NCI-H526 treated with DMSO at 0.1 percent for 48 hours (cell line): ENCODE data around the gene TRPC5OS.

Experiments
- DNase-seq: peaks from one replicate; lab custom pipeline; 2025; lab: John Stamatoyannopoulos, UW

Gene TRPC5OS

DNA sequence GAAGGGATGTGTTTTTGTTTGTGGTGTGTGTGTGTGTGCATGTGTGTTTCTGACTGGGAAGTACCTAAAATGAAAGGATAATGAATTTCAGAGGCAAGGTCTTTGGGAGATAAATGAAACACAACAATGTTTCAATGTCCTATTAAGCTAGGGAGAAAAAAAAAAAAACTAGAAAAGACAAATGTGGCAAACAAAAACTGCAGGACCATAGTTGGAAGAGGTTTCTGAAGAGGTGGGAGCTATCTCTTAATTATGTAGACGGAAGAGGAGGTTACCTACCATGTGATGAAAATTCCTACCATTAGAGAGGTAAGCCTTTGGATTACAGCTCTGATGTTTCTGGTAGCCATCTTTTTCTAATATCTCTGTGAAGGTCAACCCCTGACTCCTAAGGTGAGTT is at the start of gene TRPC5OS:
Gene TRPC5OS, plus strand, starts transcription at position 301 of the 400 bp plus-strand sequence. CDS start 25,669 bp downstream, outside the sequence.
- DNase-seq = no peak

DNA sequence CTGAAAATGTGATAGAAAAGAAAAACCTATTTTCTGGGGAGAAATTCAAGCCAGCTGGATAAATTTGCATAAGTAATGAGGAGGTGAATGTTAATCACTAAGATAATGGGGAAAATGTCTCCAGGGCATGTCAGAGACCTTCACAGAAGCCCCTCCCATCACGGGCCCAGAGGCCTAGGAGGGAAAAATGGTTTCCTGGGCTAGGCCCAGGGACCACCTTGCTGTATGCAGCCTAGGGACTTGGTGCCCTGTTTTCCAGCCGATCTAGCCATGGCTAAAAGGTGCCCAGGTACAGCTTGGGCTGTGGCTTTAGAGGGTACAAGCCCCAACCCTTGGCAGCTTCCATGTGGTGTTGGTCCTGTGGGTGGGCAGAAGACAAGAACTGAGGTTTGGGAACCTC is 46.6 kb upstream of the TRPC5OS start:
- DNase-seq = no peak

DNA sequence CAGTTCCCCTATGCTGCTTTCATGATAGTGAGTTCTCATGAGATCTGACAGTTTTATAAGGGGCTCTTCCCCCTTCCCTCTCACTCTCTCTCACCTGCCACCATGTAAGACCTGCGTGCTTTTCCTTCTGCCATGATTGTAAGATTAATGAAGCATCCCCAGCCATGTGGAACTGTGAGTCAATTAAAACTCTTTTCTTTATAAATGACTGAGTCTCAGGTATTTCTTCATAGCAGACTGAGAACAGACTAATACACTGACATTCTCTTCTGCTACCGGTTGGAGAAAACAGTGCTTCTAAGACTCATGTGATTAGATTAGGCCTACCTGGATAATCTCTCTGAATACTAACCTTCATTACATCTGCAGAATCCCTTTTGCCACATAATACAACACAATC is 45.4 kb upstream of the TRPC5OS start:
- no peak for DNase-seq

DNA sequence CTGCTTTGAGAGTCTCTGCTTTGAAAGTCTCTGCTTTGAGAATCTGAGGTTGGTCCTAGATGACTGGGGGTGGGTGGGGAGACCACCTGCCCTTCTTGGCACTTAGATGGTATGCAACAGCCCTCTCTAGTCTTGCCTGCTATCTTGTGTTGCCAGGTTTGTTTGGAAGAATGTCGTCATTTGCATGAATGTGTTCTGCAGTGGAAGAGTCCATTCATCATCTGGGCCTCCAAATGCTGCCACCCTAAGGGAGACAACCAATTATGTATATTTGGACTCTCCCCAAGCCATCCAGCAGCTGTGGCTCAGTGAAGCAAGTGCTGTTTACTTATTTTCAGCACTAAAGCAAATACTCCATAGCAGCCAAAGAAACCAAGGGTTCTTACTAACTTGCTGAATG is 44.6 kb upstream of the TRPC5OS start:
- no peak for DNase-seq

DNA sequence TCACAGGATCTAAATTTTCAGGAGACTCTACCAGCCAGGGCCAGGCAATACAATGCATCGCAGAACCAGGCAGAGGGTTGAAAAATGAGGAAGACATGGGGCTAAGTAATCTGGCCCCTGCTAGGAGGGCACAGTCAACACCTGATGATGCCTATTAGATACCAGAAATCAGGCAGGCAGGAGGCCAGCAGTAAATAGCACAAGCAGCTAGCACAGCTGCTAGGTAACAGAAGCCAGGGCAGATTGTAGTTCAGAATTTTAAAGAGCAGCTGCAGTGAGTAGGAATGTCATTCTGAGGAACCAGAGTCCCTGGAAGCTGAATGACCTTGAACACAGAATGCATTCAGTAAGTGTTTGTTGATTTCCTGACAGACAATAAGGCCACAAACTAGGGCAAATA is 38.8 kb upstream of the TRPC5OS start:
- DNase-seq = no peak

DNA sequence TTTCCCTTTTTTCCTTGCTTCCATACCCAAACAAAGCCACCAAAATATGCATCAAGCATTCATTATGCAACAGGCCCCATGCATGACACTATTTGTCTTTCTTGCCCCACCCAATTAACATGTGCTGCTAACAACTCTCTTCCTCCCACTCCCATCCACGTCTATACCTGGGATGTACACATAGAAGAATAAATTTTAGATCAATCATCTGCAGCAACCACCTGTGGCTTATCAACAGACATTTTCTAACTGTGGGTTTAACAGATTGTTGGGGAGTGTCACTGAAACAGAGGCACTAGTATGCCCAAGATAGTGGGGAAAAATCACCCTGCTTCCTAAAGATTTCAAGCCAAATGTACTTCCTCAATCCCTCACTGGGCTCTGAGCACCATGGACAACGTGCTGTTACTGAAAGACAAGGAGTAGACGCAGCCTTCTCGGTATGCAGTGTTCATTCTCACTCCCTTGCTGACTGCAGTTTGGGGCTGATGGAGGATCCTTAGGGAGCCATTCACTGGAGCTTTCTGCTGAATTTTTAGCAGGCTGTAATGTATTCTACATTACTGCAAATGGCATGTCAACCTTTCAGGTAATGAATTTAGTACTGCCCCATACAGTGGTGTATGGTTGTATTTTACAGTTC is 28.4 kb upstream of the TRPC5OS start:
- no peak for DNase-seq

DNA sequence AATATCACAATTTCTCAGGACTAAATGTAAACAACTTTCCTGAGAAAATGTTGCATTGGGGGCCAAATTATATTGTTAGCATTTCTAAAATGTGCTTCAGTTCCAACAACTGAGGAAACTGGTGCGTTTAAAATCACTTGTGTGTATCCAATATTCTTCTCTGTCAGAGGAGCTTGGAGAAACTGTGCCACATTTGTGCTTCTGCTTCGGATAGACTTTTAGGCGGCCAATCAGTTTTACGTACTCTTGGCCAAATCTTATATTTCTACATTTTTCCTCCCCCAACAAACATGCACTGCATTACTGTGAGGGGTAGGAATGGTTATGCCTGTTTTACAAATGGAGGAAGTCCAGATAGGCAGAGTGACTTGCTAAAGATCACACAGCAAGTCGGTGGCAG is 27.4 kb upstream of the TRPC5OS start:
- DNase-seq = no peak

DNA sequence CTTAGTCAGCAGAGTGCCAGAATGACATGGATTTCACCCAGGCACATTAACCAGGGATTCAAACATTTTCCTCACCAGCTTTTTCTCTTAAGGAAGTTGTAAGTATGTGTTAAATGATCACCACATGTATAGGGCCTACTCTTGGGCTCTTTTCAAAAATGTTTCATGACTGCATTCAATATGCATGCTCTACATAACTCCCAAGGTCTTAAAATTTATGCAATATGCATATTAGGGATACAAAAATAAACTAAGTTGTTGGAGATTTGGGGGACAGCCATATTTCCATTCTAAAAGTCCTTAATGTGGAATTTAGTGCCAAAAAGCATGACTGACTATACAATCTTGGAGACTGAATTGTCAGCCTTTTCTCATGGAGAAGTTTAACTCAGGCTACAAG is 25.0 kb upstream of the TRPC5OS start:
- DNase-seq = no peak

DNA sequence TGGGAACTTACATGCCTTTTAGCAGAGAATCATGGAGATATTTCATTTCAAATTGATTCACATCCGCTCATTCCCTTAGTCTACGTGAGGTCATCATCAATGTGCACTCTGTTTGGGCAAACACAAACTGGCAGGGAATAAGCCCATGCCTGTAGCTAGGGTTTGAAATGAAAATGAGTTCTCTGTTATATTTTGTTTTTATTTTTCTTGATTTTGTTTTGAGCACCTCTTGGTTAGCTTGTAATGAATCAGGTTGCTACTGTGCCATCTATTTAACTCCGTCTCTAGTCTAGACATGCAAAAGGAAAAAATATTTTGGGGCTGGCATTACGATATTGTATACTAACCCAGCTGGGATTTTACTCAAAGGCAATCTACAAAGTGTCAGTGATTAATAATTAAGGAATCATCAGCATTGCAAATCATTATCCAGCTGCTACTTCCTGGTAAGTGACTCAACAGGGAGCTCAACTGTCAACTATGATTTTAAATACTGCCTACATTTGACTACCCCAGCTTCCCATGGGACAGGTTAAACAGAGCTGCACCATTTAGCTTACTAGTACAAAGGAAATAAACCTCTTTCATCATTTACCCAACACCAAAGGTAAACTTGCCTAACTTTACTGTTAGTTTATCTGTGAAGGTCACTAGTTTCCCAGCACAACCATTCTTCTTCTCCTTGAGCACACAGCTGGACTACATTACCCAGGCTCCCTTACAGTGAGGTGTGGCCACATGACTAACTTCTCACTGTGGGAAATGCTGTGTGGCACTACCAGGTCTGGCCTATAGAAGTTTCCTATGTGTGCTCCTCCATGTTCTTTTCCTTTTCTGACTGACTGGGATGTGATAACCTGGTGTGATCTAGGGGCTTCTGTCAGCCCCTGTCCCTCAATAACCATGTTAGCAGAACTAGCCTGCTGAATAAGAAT is 21.2 kb upstream of the TRPC5OS start:
- no peak for DNase-seq

DNA sequence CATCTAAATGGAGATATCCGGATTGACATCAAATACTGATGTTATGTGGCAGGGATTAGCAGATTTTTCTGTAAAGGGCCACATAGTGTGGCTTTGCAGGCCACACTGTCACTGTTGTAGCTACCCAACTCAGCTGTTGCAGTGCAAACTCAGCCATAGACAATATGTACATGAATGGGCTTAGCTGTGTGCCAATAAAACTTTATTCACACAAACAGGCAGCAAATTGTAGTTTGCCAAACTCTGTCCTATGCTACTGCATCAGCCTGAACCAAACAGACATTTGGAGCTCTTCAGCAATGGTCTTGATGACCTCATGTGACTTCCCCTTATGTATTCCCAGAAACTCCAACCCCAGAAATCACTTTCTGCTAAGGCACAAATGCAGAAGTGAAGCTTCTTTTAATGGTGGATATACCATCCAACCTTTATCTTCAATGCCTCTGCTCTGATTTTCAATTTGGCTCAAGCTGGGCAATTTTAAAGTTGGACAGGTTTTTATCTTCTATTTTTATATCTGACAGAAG is 18.4 kb upstream of the TRPC5OS start:
- no peak for DNase-seq

DNA sequence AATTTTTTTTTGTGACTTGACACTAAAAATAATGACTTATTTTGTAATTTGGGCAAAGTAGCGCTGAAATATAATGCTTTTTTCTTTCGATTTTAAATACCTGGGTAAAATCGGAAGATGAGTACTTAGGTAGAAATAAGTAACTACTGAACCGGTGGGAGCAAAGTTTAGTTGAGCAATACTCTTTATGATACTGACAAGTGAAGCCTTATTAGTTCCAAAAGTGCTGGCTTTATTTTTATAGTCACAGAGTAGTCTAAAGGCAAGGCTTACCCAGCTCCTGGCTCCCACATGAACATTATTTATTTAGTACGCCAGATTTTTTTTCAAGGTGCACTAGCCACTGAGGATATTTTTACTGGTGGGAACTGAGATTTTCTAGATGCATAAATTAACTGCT is 14.4 kb upstream of the TRPC5OS start:
- DNase-seq = no peak

DNA sequence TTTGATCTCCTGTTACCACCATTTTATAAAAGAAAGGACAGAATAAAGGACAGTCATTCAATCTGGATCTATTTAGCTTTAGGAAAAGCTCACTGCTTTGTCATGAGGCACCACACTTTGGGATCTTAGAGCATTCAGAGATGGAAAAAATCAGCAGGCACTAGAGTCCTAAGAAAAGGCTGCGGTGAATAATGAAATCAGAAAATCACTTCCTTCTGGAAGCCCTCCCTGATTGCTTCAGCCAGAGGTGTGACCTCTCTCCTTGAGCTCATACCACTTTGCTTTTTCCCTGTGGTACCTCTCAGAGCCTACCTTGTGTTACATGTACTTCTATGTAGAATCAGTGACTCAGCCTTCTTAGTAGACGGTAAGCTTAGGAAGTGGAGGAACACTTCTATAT is 8.7 kb upstream of the TRPC5OS start:
- no peak for DNase-seq

DNA sequence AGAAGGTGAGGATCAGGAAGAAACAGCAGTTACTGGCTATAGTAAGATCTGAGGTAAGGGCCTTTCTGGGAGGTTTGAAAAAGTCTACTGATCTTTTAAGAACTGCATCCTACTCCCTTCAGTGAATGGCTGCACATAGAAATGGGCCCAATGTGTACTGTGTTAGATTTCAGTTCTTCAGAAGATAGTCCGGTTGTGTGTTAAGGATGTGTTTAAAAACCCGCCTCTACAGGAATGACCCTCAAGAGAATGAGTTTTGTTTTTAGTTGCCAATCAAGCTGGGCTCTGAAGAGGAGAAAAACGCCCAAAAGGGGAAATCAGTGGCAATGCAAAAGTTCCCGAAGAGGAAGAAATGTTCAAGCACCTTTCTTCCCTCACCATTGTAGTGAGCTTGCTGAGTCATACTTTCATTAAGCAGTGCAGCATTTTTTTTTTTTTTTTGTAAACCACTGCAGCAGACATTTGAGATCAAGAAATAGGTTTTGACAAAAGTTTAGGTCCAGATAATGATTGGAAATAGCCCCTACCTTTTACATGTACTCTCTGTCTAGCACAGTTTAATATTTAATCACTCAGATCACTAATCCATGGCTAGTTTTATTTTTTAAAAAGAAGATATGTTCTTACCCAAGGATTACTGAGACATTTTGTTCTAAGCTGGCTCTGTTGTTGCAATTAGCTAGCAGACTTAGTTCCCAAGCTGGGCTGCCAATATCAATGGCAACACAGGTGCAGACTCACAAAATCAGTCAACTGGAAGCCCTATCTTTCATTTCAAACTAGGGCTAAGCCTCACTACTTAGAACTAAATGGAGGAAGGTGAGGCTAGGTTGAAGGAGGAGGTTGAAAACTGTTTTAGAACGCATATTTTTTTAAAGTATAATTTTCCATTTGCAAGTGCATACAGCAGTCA is 7.0 kb upstream of the TRPC5OS start:
- no peak for DNase-seq

DNA sequence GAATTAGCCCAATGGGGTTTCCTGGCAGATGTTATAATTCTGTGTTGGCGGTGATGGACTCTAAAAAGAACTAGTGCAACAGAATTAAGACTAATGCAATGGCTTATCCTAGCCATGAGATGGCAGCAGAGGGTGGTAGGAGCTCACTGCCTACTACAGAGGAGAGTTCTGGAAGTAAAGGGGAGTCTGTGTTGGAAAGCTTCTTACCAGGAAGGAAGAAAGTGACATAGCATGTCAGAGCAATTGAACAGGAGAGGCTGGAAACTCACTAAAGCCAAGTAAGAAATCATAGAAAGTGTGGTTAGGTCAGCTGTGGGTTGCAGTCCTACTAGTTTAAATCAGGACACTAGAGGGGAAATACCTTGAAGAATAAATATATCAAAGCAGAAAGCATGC is 6.3 kb upstream of the TRPC5OS start:
- DNase-seq = peak; percentile 27

DNA sequence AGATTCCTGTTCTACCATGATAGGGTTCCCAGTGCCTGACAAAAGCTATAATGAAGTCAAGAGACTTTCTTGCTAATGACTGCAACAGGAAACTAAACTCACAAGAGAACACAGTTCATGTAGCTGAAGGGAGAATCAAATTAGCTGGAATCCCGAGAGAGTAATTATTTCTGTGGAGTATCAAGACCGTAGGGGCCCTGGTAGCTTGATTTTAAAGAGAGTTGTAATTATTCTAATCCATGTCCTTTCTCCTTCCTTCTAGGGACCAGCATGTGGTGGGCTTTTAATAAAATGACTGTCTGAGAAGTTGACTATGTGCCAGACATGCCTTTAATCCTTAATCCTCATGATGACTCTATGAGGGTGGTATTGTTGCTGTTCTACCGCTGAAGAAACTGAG is 1.7 kb upstream of the TRPC5OS start:
- DNase-seq = no peak

DNA sequence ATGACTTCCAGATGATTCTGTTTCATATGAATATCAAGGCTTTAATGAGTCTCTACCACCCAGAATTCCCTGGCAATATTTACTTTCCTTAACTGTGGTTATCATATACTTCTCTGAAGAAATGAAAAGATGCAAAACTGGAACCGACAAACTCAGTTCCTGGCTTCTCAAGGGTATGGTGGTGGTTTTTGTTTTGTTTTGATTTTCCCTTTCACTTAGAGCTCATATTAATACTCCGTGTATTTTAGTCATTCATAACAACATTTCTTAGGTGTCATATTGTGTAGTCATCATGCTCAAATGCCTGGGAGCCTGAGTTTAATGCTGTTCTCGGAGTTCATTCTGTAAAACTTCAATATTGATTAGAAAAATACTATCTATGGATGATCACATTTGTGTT is 665 bp downstream of the TRPC5OS start:
- no peak for DNase-seq

DNA sequence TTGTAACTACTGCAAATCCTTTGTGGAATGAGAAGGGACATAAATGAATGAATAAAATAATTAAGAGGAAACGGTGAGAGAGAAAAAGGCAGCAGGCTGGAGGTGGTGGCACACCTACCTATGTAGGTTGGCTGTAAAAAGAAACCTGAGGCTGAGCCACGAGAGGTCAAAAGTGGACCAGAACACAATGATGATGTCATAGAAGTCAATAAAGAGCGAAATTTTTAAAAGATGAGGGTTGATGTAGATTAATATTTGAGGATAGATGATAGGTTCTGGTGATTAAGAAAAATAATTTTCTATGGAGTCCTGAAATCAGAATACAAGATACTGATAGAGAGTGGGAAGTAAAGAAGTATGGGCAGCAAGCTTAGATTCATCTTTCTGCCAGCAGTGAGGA is 1.7 kb downstream of the TRPC5OS start:
- DNase-seq = no peak

DNA sequence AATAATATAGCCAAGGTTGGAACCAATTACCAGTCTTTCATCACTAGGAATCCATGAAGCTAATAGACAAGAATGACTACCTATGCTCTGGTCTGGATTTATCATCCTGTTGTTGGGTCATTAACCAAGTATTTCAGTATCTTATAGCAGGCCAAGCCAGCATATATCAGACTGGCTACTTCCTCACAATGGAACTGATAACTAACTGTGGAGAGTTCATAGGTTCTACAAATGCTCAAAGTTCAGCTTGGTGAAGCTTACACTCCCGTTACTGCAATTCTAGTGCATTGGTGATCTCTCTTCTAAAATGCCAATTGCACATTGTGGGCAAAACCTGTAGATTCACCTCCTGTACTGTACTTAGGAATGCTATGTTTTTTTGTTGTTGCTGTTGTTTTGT is 4.8 kb downstream of the TRPC5OS start:
- DNase-seq = no peak

DNA sequence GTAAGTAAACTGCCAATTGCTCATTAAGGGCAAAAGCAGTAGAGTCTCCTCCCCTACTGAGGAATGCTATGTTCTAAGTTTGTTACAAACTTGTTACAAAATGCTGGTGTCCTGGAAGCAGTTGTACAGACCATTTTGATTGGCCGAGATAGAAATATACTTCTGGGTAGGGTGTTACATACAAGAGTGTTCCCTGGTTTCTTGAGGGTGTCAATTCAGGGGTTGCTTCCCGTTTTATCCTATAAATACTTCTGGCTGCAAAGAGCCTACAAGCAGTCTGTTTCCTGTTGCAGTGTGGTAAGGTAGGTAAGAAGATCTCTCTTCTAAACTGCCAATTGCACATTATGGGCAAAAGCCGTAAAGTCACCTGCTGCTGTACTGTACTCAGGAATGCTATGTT is 5.7 kb downstream of the TRPC5OS start:
- DNase-seq = no peak

DNA sequence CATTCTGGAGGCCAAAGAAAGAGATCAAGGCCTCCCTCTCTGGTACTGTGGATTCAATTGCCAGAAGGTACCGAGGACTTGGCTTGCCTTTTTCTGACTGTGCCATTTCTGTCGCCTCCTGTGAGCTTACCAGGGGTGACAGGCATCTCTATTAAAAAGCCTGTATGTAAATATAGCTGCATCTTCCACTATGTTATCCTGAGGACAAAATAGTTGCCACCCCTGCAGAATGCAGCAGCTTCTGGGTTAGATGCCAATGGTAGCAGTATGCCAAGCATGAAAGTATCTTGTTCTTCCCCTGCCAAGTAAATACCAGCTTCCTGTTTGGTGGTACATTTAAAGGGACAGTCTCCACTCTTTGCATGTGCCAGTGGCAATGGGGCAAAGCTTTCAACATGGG is 10.7 kb downstream of the TRPC5OS start:
- no peak for DNase-seq

DNA sequence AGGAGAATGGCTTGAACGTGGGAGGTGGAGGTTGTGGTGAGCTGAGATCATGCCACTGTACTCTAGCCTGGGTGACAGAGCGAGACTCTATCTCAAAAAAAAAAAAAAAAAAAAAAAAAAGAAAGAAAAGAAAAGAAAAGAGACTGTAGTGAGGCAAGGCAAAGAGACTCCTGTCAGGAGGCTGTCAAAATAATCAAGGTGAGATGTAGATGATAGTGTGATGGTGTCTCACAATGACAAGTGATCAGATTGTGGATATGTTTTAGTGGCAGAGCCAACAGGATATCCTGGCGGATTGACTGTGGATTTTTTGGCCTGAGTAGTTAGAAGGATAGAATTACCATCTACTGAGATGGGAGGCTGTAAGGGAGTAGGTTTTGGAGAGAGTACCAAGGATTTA is 12.6 kb downstream of the TRPC5OS start:
- no peak for DNase-seq

DNA sequence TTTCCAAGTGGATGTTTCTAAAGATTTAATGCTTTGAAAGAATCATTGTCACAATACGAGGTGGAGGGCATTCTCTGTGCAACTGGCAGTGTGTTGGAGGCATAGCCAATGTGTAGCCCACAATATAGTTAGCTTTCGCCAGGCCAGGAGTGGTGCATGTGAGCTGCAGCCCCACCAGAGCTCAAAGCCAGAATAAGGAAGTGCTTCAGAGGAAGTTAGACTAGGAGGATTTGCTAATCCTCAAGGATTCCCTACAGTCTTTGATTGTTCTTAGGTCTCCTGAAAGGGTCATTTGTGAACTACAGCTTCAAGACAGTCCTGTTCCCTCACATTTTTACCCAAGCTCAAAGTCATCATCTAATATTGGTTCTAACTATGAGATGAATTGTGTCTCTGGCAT is 16.4 kb downstream of the TRPC5OS start:
- no peak for DNase-seq
